Loucy (cell line): Measurements from ENCODE around the gene KRTAP9-9.

Experiments used
- H2AFZ ChIP-seq: fragments of 200-600 bp; sonication (generic); 2 replicates; pipeline ENCODE4 v1.6.0; 2016; ENCODE audit warnings: antibody characterized with exemption, mild to moderate bottlenecking, low read length, moderate library complexity
- H3F3A ChIP-seq: fragments of 200-600 bp; 2 replicates; pipeline ENCODE4 v1.6.0; 2016; ENCODE audit warnings: antibody characterized with exemption, low read depth, mild to moderate bottlenecking
- H3K27me3 ChIP-seq: fragments of 200-600 bp; sonication (generic); 2 replicates; pipeline ENCODE4 v1.6.1; 2014; ENCODE audit warnings: low read length, mild to moderate bottlenecking; ENCODE audit not compliant: insufficient read depth, poor library complexity, severe bottlenecking
- H3K36me3 ChIP-seq: fragments of 200-600 bp; sonication (generic); 2 replicates; pipeline ENCODE4 v1.6.1; 2016; ENCODE audit warnings: low read length; ENCODE audit not compliant: insufficient read depth
- H3K4me1 ChIP-seq: fragments of 200-600 bp; sonication (generic); 2 replicates; pipeline ENCODE4 v1.5.1; 2014; ENCODE audit warnings: low read length, mild to moderate bottlenecking; ENCODE audit not compliant: insufficient read depth, poor library complexity, severe bottlenecking
- H3K4me2 ChIP-seq: fragments of 200-600 bp; sonication (generic); 2 replicates; pipeline ENCODE4 v1.6.0; 2014; ENCODE audit warnings: antibody characterized with exemption, low read length, low read depth, mild to moderate bottlenecking; ENCODE audit not compliant: poor library complexity, severe bottlenecking
- H3K4me3 ChIP-seq: fragments of 200-600 bp; sonication (generic); 2 replicates; pipeline ENCODE4 v1.5.1; 2014; ENCODE audit warnings: low read length, mild to moderate bottlenecking, mixed read lengths; ENCODE audit not compliant: poor library complexity, severe bottlenecking
- H3K79me2 ChIP-seq: fragments of 200-600 bp; sonication (generic); 2 replicates; pipeline ENCODE4 v1.6.1; 2014; ENCODE audit warnings: low read length; ENCODE audit not compliant: insufficient read depth
- H3K9ac ChIP-seq: fragments of 200-600 bp; sonication (generic); 2 replicates; pipeline ENCODE4 v1.6.0; 2014; ENCODE audit warnings: mild to moderate bottlenecking, low read depth, low read length, moderate library complexity; ENCODE audit not compliant: poor library complexity, severe bottlenecking
- H3K9me2 ChIP-seq: fragments of 200-600 bp; sonication (generic); replicated peaks from 2 replicates; pipeline ENCODE4 v1.6.1; 2016; ENCODE audit warnings: low read depth, low read length, mixed read lengths
- H3K9me3 ChIP-seq: fragments of 200-600 bp; sonication (generic); 2 replicates; pipeline ENCODE4 v1.6.1; 2014; ENCODE audit warnings: mild to moderate bottlenecking, antibody characterized with exemption, low read length, low read depth; ENCODE audit not compliant: insufficient read depth
- H4K20me1 ChIP-seq: fragments of 200-600 bp; sonication (generic); 2 replicates; pipeline ENCODE4 v1.6.0; 2014; ENCODE audit warnings: antibody characterized with exemption, low read length, mild to moderate bottlenecking; ENCODE audit not compliant: insufficient read depth, poor library complexity, severe bottlenecking
- EZH2phosphoT487 ChIP-seq: fragments of 200-600 bp; IDR thresholded peaks from 2 replicates; pipeline ENCODE4 v1.6.1; 2018; ENCODE audit warnings: antibody characterized with exemption, mild to moderate bottlenecking, moderate library complexity, borderline replicate concordance
- TF ChIP-seq, protein P1 (sequence below): fragments of 200-600 bp; sonication (generic); conservative IDR thresholded peaks from 2 replicates; pipeline ENCODE4 v1.5.1; 2014; ENCODE audit warnings: mild to moderate bottlenecking, antibody characterized with exemption, low read length

Gene KRTAP9-9

GRCh38 chr17:41256291-41256685, 1.1 kb downstream of the KRTAP9-9 start:
- no peaks in the 10 kb centered on the region for H3K36me3 ChIP-seq
- H4K20me1 ChIP-seq = no peaks in the 10 kb centered on the region
- no peaks in the 10 kb centered on the region for H3K4me1 ChIP-seq
- no peaks in the 10 kb centered on the region for H3K9me3 ChIP-seq
- H3K27me3 ChIP-seq = no peaks in the 10 kb centered on the region
- no peaks in the 10 kb centered on the region for H3K79me2 ChIP-seq
- no peaks in the 10 kb centered on the region for H3K9me2 ChIP-seq
- H3K9ac ChIP-seq = no peak overlapping the region
- TF ChIP-seq, protein P1, sequence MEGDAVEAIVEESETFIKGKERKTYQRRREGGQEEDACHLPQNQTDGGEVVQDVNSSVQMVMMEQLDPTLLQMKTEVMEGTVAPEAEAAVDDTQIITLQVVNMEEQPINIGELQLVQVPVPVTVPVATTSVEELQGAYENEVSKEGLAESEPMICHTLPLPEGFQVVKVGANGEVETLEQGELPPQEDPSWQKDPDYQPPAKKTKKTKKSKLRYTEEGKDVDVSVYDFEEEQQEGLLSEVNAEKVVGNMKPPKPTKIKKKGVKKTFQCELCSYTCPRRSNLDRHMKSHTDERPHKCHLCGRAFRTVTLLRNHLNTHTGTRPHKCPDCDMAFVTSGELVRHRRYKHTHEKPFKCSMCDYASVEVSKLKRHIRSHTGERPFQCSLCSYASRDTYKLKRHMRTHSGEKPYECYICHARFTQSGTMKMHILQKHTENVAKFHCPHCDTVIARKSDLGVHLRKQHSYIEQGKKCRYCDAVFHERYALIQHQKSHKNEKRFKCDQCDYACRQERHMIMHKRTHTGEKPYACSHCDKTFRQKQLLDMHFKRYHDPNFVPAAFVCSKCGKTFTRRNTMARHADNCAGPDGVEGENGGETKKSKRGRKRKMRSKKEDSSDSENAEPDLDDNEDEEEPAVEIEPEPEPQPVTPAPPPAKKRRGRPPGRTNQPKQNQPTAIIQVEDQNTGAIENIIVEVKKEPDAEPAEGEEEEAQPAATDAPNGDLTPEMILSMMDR = no peak
- no peak for TF ChIP-seq EZH2phosphoT487
- H3F3A ChIP-seq = no peaks in the 10 kb centered on the region
- H2AFZ ChIP-seq = no peak overlapping the region
- H3K4me2 ChIP-seq = no peak overlapping the region
- H3K4me3 ChIP-seq = no peak overlapping the region

GRCh38 chr17:41258406-41258805, 3.2 kb downstream of the KRTAP9-9 start:
- Histone ChIP-seq H3K27me3 (no peaks in the 10 kb centered on the region), H4K20me1 (no peaks in the 10 kb centered on the region), H3K9ac (no peak overlapping the region), H3K4me2 (no peak overlapping the region), H3K9me2 (no peaks in the 10 kb centered on the region), H2AFZ (no peak overlapping the region), H3F3A (no peaks in the 10 kb centered on the region), H3K36me3 (no peaks in the 10 kb centered on the region), H3K9me3 (no peaks in the 10 kb centered on the region), H3K4me3 (no peak overlapping the region), H3K79me2 (no peaks in the 10 kb centered on the region), H3K4me1 (no peaks in the 10 kb centered on the region)
- TF ChIP-seq EZH2phosphoT487 = no peak
- TF ChIP-seq, protein P1 = no peak

GRCh38 chr17:41263212-41263611, 8.0 kb downstream of the KRTAP9-9 start:
- no peak overlapping the region for H3K9ac ChIP-seq
- no peaks in the 10 kb centered on the region for H3K36me3 ChIP-seq
- H3F3A ChIP-seq = no peaks in the 10 kb centered on the region
- no peak overlapping the region for H3K4me3 ChIP-seq
- H2AFZ ChIP-seq = no peak overlapping the region
- H3K9me2 ChIP-seq = no peaks in the 10 kb centered on the region
- no peaks in the 10 kb centered on the region for H3K27me3 ChIP-seq
- H3K4me1 ChIP-seq = no peaks in the 10 kb centered on the region
- H3K79me2 ChIP-seq = no peaks in the 10 kb centered on the region
- no peak for TF ChIP-seq EZH2phosphoT487
- TF ChIP-seq, protein P1 = no peak
- no peak overlapping the region for H3K4me2 ChIP-seq
- no peaks in the 10 kb centered on the region for H4K20me1 ChIP-seq
- H3K9me3 ChIP-seq = no peaks in the 10 kb centered on the region
